ENCODE measurements around the gene CYFIP1.
A peak's percentile ranks its signal among the peaks of the same experiment; 100 is the strongest.

CYFIP1 gene

DNA sequence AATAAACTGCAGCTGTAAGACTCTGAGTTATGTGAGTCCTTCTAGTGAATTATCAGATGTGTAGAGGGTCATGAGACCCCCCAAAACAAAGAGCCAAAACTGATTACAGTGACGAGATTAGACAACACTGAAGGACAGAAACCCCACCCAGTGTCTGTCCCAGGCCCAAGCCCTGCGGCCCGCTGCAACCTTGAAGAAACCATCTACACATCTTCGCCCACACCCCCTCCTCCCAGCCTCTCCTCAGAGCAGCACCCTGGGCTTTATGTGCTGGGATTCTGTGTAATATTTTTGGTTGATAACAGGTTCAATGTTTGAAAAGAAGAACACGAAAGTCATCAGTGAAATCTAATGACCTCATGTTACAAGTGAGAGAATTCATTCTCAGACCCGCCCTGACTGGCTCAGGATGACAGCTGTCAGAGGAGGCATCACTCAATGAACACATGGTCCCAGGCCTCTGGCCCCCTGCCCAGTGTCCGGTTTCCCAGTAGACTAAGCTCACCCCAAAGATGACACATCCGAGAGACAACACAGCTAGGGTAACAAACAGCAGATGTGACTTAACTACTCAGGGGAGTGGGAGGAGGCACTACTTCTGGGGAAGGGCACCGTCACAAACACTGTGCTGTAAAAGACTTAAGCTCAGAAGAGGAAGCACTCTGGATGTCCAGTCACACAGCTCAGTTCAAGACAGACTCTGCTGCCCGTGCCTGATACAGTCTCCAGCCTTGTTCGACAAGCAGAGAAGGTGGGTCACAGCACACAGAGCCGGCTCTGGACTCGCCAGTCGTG is 92.8 kb downstream of the CYFIP1 start:
- DNase-seq: no peak

DNA sequence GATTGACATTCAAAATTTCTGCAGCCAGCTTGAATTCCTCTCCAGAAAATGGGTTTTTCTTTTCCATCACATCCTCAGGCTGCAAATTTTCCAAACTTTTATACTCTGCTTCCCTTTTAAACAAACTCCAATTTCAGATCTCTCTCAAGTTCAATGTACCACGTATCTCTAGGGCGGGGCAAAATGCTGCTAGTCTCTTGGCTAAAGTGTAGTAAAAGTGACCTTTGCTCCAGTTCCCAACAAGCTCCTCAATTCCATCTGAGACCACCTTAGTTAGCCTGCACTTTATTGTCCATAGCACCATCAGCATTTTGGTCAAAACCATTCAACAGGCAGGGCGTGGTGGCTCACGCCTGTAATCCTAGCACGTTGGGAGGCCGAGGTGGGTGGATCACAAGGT is 95.0 kb downstream of the CYFIP1 start:
- DNase-seq: no peak

DNA sequence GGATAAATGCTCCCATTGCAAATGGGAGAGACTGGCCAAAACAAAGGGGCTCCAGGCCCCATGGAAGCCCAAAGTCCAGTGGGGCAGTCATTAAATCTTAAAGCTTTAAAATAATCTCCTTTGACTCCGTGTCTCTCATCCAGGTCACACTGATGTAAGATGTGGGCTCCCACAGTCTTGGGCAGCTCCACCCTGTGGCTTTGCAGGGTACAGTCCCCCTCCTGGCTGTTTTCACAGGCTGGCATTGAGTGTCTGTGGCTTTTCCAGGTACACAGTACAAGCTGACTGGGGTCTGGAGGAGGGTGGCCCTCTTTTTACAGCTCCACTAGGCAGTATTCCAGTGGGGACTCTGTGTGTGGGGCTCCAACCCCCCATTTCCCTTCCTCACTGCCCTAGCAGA is 95.8 kb downstream of the CYFIP1 start:
- DNase-seq: no peak

DNA sequence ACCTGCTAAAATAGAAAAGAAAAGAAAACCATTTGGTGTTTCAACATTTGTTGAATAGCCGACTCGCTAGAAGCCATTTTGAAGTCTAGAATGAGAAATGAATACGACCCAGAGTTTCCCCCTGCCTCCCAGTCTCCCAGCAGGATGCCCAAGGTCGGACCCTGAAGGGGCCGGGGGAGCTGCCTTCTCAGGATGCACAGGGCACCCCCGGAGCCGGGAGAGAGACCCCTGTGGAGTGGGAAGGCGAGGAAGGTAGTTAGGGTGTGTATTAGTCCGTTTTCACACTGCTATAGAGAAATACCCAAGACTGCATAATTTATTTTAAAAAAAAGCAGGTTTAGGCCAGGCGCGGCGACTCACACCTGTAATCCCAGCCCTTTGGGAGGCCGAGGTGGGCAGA is 97.0 kb downstream of the CYFIP1 start:
- no peak for DNase-seq

DNA sequence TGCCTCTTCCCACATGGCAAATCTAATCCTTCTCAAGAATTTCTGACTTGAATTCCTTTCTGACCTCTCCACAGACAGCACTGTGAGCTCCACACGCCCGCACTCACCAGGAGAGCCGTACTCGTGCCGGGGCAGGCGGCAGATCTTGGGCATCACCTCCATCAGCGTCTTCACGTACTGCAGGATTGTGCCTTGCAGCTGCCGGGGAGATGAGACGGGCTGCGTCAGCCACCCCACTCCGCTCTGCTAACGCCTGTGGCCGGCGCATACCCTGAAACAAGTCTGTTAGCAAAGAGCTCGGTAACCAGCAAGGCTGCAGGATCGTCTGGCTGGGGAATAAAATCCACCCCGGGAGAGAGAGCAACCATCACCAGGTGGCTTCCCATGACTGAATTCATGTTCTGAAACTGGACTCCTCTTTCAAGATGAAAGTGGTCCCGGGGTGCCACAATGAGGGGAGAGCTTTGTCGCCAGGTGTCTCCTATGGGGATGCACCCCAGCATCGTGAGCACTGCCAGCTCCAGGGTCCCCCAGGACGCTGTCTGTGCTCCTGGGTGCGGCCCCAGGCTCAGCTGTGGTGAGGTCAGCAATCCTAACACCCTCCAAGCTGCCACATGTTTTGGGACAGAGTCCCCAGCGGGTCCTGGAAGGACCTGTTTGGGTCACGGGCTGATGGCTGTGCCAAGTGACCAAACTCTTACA is 98.3 kb downstream of the CYFIP1 start:
- no peak for DNase-seq

DNA sequence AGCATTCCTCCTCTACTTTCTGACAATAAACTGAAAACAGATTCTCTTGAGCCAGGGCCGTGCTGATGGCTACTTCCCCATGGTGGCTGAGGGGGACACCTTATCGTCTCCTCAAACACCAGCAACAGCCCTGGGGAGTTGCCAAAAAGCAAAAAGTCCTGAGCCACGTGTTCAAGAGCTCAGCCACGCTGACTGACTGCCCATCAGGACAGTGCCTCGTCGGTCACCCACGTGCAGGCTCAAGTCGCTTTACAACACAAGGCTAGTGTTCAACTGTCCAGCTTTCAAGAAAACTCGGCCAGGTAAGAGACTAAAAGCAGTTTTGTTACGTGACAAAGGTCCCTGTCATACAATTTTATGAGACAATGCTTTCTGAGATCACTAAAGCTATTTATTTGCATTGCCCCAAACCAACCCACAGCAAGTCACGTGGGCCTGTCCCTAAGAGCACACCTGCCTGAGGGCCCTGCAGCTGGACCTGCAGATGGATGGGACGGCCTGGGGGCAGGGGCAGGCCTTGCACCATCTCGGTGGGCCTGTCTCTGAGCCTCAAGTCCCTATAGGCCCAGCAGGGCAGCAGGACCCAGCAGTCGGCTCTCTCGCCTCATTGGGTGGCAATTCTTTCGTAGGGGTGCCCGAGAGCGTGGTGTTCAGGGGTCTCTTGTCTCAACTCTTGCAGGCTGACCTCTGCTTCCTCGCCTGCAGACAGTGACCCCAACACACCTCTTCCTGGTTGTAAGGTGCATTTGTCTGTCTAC is 99.0 kb downstream of the CYFIP1 start:
- no peak for DNase-seq

DNA sequence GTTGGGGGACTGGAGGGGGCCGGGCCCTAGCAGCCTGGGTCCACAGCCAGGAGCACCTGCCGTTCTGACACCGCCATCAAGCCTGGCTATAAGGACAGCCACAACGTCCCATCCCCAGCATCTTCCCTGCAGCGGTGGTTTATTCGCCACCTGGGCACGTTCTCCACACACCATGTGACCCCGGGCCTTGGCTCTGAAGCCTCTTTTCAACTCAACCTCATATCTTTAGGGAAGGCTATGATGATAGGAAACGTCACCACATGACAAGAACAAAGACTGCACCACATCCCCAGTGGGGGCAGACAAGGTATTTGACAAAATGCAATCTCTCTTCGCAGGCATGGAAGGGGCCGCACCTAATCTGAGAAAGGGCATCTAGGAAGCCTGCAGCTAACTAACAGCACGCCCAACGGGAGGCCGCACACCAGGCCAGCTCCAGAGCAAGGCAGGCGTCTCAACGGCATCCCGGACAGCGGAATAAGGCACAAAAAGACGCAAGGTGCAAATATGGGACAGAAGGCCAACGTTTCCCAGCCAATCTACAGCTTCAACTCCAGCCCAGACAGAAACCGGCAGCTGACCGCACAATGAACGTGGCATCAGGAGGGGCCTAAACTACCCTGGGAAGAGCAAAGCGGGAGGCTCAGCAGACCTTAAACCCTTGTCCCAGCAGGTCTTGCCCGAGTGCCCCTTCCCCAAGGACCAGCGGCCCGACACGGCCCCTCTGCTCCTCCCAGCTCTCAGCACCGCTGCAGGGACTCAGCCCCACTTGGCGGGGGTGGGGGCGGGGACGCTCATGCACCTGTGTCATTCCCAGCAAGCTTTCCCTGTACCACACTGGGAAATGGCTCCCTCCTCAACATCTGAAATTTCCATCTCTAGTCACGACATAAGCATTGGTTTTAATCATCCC is 99.8 kb downstream of the CYFIP1 start:
- no peak for DNase-seq

DNA sequence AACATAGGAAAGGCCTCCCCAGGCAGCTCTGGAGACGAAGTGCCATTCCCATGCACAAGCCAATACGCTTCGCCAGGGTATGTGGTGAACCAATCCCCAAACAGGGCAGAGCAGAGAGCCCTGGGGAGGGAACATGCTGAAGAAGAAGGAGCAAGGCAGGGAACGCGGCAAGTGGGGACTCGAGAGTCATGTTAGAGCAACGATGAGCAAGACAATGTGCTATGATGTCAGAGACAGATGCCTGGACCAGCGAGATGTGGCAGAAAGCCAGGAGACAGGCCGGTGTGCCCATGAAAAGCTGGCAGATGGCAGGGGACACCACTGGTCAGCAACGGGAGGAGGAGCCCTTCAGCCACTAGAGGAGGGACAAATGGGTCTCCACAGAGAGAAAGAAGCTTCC is 102.1 kb downstream of the CYFIP1 start:
- DNase-seq: no peak

DNA sequence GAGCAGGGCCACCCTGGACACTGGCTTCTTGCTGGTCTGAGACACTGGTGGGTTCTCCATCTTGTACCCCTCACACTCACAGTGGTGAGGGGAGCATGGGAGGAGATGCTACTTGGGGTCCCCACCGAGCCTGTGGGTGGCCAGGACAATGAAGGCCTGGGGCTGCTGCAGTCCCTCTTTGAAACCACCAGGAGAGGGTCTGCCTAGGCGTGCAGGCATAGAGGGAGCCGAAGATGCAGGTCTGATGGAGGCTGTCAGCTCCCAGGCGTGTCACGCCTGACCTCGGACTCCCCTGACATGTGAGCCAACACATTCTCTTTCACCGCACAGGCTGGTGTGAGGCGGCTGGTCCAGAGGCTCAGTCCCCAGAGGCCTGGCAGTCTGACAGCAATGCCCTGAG is 102.6 kb downstream of the CYFIP1 start:
- DNase-seq: no peak

DNA sequence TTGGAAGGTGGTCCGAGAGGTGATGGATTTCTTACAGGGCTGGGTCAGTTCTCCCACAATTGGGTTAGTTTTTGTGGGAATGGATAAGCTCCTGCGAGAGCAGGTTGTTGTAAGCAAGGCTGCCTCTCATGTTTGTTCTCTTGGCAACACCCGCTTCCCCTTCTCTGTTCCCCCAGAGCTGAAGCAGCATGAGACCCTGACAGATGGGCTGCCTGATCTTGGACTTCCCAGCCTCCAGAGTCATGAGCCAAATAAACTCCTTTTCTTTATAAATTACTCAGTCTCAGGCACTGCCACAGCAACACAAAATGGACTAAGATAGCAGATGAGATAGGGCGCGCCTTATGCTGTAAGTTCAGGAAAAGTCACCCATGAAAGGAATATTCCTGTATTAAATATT is 103.1 kb downstream of the CYFIP1 start:
- no peak for DNase-seq

DNA sequence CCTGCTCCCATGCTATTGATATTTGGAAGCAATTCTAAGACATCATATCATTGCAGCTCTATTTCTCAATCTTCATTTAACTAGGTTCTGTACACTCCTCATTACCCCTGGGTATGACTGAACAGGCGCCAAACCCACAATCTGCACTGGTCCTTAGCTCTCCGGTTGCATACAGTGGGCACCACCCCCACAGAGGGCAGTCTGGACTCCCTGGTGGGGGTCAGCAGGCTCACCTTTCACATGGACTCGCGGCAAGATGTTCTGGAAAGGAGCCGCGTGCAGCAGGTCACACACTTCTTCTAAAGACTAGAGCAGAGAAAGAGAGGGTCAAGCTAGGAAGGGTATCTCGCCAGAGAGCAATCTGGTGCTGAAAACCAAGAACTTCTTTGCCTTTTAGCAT is 105.2 kb downstream of the CYFIP1 start:
- DNase-seq: no peak

DNA sequence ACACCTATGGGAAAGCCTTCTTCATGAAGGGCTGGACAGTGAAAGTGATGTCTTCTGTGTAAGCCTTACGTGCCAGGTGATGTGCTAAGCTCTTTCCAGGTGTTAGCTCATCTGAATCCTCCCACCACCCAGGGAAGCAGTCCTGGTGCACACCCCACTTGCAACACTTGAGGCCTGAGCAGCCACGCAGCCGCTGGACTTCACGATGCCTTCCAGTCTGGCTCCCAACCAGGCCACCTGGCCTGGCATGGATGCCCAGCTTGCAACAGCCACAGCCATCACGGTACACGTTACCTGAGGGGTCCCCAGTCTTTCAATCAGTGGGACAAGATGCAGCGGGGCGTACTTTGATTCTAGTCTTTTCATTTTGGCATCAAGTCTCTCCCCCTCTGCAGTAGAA is 105.9 kb downstream of the CYFIP1 start:
- no peak for DNase-seq

DNA sequence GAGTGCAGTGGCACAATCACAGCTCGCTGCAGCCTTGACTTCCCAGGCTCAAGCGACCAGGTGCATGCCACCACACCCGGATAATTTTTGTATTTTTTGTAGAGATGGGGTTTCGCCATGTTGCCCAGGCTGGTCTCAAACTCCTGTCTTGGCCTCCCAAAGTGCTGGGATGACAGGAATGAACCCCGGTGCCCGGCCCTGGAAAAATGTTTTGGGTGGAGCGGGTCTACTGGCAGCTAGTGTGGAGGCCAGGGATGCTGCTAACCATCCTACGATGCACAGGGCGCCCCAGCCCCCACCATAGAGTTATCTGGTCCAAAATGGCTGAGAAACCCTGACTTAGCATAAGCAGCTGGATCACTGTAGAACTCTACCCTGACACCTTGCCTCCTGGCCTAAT is 106.3 kb downstream of the CYFIP1 start:
- DNase-seq: no peak

DNA sequence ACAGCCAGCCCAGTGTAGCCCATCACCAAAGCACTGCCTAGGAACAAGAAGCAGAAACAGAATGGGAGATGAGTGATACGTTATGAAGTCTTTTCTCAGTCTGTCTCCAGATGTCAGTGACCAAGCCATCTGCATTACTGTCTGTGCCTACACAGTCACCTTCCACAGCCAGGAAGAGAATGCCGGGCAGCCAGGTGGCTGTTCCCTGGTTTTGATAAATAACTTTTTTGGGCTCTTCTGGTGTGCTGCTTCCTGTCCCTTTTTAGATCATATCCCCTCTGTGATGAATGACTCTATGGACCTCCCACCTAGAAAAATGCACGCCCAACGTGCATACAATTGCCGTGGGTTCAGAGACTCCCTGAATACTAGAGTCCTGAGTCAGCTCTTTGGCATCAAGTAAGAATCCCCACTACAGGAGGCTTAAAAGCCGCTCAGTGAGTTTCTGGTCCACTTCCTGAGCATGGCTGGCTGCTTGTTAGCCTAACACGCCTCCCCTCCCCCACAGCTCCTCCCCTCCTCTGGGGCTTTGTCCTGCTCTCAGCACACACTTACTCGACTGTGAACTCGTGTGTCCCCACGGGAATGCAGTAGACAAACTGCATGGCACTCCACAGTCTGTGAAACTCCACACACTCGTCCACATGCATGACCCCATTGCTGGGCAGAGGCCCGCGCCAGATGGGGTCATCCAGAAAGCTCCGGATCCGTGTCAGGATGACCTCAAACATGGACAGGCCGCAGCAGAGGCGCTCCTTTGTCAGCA is 107.0 kb downstream of the CYFIP1 start:
- DNase-seq: peak; percentile 64

DNA sequence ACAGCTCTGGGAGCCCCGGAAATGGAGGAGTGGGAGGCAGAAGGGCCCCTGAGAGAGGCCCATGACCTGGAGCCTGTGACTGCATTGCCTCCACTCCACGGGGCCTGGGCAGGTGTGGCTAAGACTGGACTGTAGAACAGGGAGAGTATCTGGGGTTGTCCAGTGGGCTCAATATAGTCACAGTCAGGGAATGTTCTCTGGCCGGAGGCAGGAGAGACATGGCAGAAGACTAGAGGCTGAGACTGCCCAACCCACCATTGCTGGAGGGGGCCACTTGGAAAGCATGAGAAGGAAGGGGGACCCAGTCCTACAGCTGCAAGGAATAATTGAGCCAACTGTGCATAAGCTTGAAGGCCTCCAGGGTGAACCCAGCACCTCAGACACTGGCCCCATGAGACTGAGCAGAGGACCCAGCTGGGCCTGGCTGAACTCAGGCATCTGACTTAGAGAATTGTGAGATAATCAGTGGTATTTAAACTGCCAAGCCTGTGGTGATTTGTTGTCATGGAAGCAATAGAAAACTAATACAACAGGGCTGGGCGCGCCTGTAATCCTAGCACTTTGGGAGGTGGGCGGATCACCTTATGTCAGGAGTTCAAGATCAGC is 108.6 kb downstream of the CYFIP1 start:
- no peak for DNase-seq

DNA sequence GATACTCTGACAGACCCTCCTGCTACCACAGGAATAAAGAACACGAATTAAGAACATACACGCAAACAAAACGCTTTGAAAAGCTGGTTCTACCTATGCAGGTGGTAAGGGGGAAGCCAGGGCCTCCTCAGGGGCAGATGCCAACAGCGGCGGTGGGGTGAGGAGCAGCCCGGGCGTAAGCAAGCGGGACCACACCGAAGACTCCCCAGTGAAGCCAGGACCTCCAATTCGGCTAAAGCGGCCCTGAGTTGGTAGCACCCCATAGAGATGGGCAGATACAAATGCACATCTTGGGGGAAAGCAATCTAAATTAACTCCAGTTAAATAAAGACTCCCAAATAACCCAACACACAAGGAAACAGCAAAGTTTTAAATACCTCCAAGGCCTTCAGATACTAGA is 109.3 kb downstream of the CYFIP1 start:
- no peak for DNase-seq

DNA sequence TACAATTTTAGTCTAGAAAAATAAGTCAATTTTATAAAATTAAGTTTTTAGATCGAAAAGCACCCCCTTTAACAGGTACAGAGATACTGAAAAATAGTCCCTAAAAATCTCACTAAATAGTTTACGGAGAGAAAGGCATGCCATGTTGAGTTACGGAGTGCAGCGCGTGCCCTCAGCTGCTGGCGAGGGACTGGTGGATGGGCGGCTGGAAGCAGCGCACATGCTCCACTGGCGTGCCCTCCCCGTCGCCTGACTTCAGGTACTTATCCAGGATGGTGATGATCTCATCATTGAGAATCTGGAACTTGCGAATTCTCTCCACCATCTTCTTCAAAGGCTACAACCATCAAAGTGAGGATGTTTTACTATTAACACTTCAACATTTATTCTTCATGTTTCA is 110.3 kb downstream of the CYFIP1 start:
- no peak for DNase-seq

DNA sequence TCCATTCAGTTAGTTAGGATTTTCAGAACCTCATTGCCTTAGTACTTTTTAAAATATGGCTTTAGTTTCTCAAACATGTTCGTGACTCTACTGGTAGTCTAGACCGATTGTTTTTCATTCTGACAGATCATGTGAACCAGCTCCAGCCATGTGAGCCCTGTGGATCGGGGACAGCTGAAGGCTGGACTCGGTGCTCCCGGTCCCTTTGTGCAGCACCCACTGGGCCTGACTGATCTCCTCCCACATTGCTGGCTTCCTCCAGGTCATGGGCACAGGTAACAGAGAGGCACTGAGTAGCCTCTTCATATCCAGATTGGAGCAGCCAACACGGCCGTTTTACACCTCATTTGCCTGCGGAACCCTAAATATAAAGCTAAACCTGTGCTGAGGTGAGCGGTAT is 111.2 kb downstream of the CYFIP1 start:
- DNase-seq: no peak

DNA sequence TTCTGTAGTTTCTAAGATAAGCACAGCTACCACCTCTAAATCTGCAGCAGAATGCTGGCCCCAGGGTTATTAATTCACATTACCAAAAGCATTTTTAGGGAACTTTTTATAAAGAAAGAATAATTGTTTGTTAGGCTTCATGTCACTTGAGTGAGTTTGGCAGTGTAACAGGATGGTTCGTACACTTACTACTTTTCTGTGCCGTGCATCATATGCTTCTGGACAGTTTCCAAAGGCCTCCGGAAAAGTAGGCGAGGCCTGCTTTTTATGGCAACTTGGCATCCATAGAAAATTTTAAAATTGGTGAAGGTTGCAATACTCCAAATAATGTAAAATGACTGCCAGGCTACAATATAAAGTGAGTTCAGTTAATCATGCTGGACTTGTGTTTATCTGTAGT is 111.7 kb downstream of the CYFIP1 start:
- DNase-seq: no peak

DNA sequence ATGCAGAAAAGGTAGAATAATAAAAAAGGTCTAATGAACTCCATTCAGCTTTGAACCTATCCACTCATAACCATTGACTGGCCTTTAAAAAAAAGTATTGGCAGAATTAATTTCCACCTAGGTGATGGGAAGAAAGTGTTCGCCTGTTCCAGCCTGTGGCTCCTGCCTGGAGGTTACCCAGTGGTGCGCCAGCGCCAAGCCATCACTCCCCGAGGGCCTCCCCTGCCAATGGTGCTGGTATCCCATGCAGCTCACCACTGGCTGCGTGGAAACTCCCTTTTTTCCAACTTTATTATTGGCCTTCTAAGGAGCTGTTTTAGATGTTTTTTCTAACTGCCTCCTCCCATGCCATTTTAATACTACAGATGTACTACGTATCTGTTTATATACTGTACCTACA is 112.3 kb downstream of the CYFIP1 start:
- no peak for DNase-seq

DNA sequence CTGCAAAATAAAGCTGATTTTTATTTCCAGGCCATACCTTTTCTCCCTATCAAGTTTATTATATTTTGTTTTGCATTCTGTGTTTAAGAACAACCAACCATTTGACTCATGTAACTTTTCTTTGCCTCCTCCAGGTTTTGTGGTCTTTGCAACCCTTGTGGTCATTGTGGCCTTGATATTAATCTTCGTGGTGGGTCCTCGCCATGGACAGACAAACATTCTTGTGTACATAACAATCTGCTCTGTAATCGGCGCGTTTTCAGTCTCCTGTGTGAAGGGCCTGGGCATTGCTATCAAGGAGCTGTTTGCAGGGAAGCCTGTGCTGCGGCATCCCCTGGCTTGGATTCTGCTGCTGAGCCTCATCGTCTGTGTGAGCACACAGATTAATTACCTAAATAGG is 114.1 kb downstream of the CYFIP1 start:
- DNase-seq: no peak

DNA sequence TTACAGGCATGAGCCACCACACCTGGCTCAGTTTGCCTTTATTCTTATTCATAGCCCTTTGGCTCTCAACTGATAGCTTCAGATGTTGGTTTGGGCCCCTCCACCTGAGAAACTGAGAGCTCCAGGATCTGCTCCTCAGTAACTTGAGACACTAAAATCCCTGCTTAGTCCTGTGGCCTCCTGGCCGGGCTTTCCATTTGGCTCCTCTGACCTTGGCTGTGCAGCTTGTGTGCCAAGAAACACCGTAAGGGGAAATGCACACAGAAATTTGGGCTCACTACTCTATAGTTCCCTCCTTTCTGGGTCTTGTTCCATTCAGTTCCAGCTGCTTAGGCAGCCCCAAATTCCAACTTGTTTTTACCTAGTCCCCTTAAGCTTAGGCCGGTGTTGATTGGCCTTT is 116.8 kb downstream of the CYFIP1 start:
- DNase-seq: no peak

All from eye (tissue), 1 donor.